ENCODE results near the gene ADAMTSL4.

ADAMTSL4 gene

GRCh38 chr1:150534002-150534401 is 15.2 kb upstream of the ADAMTSL4 start:
- no peak for DNase-seq (ENCODE audit: low spot score)

GRCh38 chr1:150535511-150536287 is 13.5 kb upstream of the ADAMTSL4 start:
- DNase-seq (ENCODE audit: low spot score), result no peak

GRCh38 chr1:150536836-150537731 is 12.1 kb upstream of the ADAMTSL4 start:
- no peak for DNase-seq (ENCODE audit: low spot score)

- DNase-seq (ENCODE audit: low spot score), result no peak
These were observed 11.2 kb upstream of the ADAMTSL4 start for GRCh38 chr1:150537732-150538684.

- DNase-seq (ENCODE audit: low spot score), result no peak
These were observed 5.6 kb upstream of the ADAMTSL4 start for GRCh38 chr1:150543500-150544143.

- no peak for DNase-seq (ENCODE audit: low spot score)
These were observed 5.0 kb upstream of the ADAMTSL4 start for GRCh38 chr1:150544204-150544603.

- DNase-seq (ENCODE audit: low spot score), result no peak
These were observed 3.6 kb upstream of the ADAMTSL4 start for GRCh38 chr1:150545486-150546032.

- DNase-seq (ENCODE audit: low spot score), result no peak
These were observed 2.8 kb upstream of the ADAMTSL4 start for GRCh38 chr1:150546294-150546937.

GRCh38 chr1:150548324-150548631 is 930 bp upstream of the ADAMTSL4 start:
- no peak for DNase-seq (ENCODE audit: low spot score)

GRCh38 chr1:150549496-150550221 is 451 bp downstream of the ADAMTSL4 start:
- no peak for DNase-seq (ENCODE audit: low spot score)

GRCh38 chr1:150550222-150551050 is 1.2 kb downstream of the ADAMTSL4 start:
- DNase-seq (ENCODE audit: low spot score), result no peak

GRCh38 chr1:150551051-150551783 is 2.0 kb downstream of the ADAMTSL4 start:
- no peak for DNase-seq (ENCODE audit: low spot score)

- no peak for DNase-seq (ENCODE audit: low spot score)
These were observed 2.5 kb downstream of the ADAMTSL4 start for GRCh38 chr1:150551784-150552127.

- DNase-seq (ENCODE audit: low spot score), result no peak
These were observed 3.1 kb downstream of the ADAMTSL4 start for GRCh38 chr1:150552128-150552910.

- DNase-seq (ENCODE audit: low spot score), result no peak
These were observed 3.7 kb downstream of the ADAMTSL4 start for GRCh38 chr1:150552911-150553289.

GRCh38 chr1:150553392-150554085 is 4.3 kb downstream of the ADAMTSL4 start:
- DNase-seq (ENCODE audit: low spot score), result no peak

GRCh38 chr1:150554086-150554452 is 4.9 kb downstream of the ADAMTSL4 start:
- DNase-seq (ENCODE audit: low spot score), result no peak

All from activated CD4-positive, alpha-beta T cell treated with anti-CD3 and anti-CD28 coated beads, Interleukin-2, Interleukin-4, amounts not matched to agents 100 ng/mL and 50 ng/mL, durations not matched to agents 16 hours and 8 hours (primary cell).